GM18505 (cell line): ENCODE data around the gene CHGA.

Experiments
- ATAC-seq: cut with Tn5 transposase; IDR thresholded peaks from one replicate; pipeline ENCODE4 v1.9.1; 2021; ENCODE audit not compliant: unreplicated experiment
- POLR2A ChIP-seq: IDR thresholded peaks from 4 replicates; pipeline ENCODE4 v1.6.1; 2011; ENCODE audit warnings: borderline replicate concordance; ENCODE audit not compliant: insufficient read depth, insufficient read length; ENCODE audit errors: extremely low read depth

The CHGA gene

GRCh38 chr14:92922883-92923743, at the start of gene CHGA:
Gene CHGA, plus strand, starts transcription at chr14:92923150. Its CDS starts 210 bp downstream, at chr14:92923360.
- no peak for ATAC-seq
- TF ChIP-seq POLR2A = no peak

- TF ChIP-seq POLR2A = no peak
- no peak for ATAC-seq
Measured at GRCh38 chr14:92874962-92875661, 47.8 kb upstream of the CHGA start.

GRCh38 chr14:92877757-92878431, 45.1 kb upstream of the CHGA start:
- ATAC-seq = no peak
- TF ChIP-seq POLR2A = no peak

- TF ChIP-seq POLR2A = no peak
- no peak for ATAC-seq
Measured at GRCh38 chr14:92880351-92880750, 42.6 kb upstream of the CHGA start.

- no peak for ATAC-seq
- no peak for TF ChIP-seq POLR2A
Measured at GRCh38 chr14:92880851-92881250, 42.1 kb upstream of the CHGA start.

- TF ChIP-seq POLR2A = no peak
- no peak for ATAC-seq
Measured at GRCh38 chr14:92883066-92883465, 39.9 kb upstream of the CHGA start.

GRCh38 chr14:92884410-92884809, 38.5 kb upstream of the CHGA start:
- no peak for ATAC-seq
- TF ChIP-seq POLR2A = no peak

- ATAC-seq = no peak
- TF ChIP-seq POLR2A = no peak
Measured at GRCh38 chr14:92885279-92886061, 37.5 kb upstream of the CHGA start.

GRCh38 chr14:92886337-92886736, 36.6 kb upstream of the CHGA start:
- no peak for ATAC-seq
- no peak for TF ChIP-seq POLR2A

- no peak for ATAC-seq
- no peak for TF ChIP-seq POLR2A
Measured at GRCh38 chr14:92887157-92887556, 35.8 kb upstream of the CHGA start.

- no peak for TF ChIP-seq POLR2A
- ATAC-seq = no peak
Measured at GRCh38 chr14:92888896-92889295, 34.1 kb upstream of the CHGA start.

- no peak for TF ChIP-seq POLR2A
- no peak for ATAC-seq
Measured at GRCh38 chr14:92890830-92891588, 31.9 kb upstream of the CHGA start.
